Thymus (tissue), 11 donors: Measurements from ENCODE around the gene PODN. TPM values are rescaled to one million over a fixed set of nuclear protein-coding genes. Genes with fewer than 3 reads are reported as not detected.
A peak's percentile ranks its signal among the peaks of the same experiment; 100 is the strongest.

Source experiments
- DNase-seq, 9 donors: peaks; one replicate each; pipeline ENCODE4 v3.0.0-alpha.2; 2013; ENCODE audit warnings: low spot score in 9 of 9, low read depth in 6 of 9, missing footprints in 1 of 9
- H3K27ac ChIP-seq, 2 donors: one replicate each; pipeline ENCODE4 v1.5.1; 2013; ENCODE audit warnings: control low read depth in 1 of 2, low read depth in 1 of 2, low read length in 1 of 2, mild to moderate bottlenecking in 1 of 2, moderate library complexity in 1 of 2
- H3K27me3 ChIP-seq, 2 donors: one replicate each; pipeline ENCODE4 v1.5.1; 2013; ENCODE audit warnings: low read length in 1 of 2; ENCODE audit not compliant: control insufficient read depth in 2 of 2, insufficient read depth in 1 of 2
- H3K36me3 ChIP-seq, 2 donors: one replicate each; pipeline ENCODE4 v1.5.1; 2013; ENCODE audit warnings: low read length in 1 of 2, mild to moderate bottlenecking in 1 of 2, moderate library complexity in 1 of 2; ENCODE audit not compliant: control insufficient read depth in 2 of 2, insufficient read depth in 2 of 2
- H3K4me1 ChIP-seq, 2 donors: one replicate each; pipeline ENCODE4 v1.5.1; 2013; ENCODE audit warnings: low read length in 2 of 2; ENCODE audit not compliant: control insufficient read depth in 2 of 2, insufficient read depth in 2 of 2
- H3K4me3 ChIP-seq, 2 donors: one replicate each; pipeline ENCODE4 v1.5.1; 2013; ENCODE audit warnings: low read length in 2 of 2, control low read depth in 1 of 2, mild to moderate bottlenecking in 1 of 2
- H3K9me3 ChIP-seq, 2 donors: one replicate each; pipeline ENCODE4 v1.5.1; 2013; ENCODE audit warnings: low read length in 1 of 2, mild to moderate bottlenecking in 1 of 2; ENCODE audit not compliant: control insufficient read depth in 2 of 2, insufficient read depth in 1 of 2
- WGBS: extraction: QIAGEN DNeasy Blood & Tissue Kit; methylation state at CpG from one replicate; pipeline ENCODE4 v1.1.7; 2013; 5-methylcytosine and 5-hydroxymethylcytosine counted together
- polyA plus RNA-seq: library from polyadenylated mRNA; stranded (reverse); fragments of 200-250 nt; gene quantifications from one replicate; pipeline ENCODE4 v1.2.3, GENCODE V29; 2013
- total RNA-seq: library from RNA; stranded (reverse); fragments of 120-200 nt; gene quantifications from one replicate; pipeline ENCODE4 v1.2.4, GENCODE V29; 2013
- donor health status: healthy.

PODN gene
- total and polyA plus RNA-seq, 2 donors = 1.4 to 4.8 TPM

GRCh38 chr1:53082826-53083455 is 20.9 kb downstream of the PODN start:
- Histone ChIP-seq H3K27me3 (no peaks in the 10 kb centered on the region), H3K4me1 (peaks cover 0 to 9% of the 10 kb centered on the region in 2 donors), H3K27ac (no peak overlapping the region), H3K9me3 (no peaks in the 10 kb centered on the region), H3K4me3 (no peak overlapping the region), H3K36me3 (no peaks in the 10 kb centered on the region)
- peak in 1 of 9 donors; percentile 12 for DNase-seq
- 82% methylated on average over 13 of the region's 13 CpGs for WGBS

DNA sequence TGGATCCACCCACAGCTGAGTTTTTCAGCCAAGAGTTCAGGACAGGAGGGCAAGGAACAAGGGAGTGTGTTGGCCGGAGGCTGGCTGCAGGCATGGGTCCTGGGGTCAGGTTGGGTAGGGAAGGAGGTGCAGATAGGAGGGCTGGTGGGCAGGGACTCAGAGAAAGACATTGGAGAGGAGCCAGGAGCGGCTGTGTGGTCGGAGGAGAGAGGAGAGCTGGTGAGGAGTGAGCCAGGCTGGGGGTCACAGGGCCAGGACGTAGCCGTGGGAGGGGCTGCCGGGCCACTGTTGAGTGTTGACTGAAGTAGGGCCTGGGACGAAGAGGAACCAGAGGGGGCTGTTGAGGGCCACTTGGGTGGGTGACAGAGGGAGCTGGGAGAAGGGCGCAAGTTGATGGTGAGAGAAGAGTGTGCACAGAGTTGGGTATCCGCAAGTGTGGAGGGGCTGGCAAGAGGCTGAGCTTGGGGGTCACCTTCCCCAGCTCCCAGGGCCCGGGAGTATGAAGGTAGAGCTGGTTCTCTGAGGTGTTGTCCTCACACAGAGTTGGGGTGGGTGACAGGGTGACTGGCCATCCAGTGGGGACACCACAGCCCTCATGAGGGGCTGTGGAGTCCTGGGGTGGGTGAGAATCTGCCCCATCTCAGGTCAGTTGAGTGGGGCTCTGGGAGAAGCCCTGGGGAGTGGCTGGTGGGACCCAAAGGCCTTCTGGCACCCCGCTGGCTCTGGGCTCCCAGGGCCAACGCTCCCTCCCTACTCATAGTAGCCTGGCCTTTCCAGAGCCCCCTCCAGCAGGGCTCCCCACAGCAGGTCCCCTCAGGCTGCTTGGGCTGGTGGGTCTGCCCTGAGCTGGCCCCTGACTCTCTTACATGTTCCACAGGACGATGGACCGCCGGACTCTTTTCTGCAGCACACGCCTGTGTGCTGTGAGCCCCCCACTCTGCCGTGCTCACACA is 21.9 kb downstream of the PODN start:
- no peak overlapping the region for H3K4me3 ChIP-seq
- no peaks in the 10 kb centered on the region for H3K9me3 ChIP-seq
- H3K27me3 ChIP-seq = no peaks in the 10 kb centered on the region
- 91% methylated on average over 17 of the region's 17 CpGs for WGBS
- DNase-seq = no peak
- H3K36me3 ChIP-seq = no peaks in the 10 kb centered on the region
- peaks cover 0 to 9% of the 10 kb centered on the region in 2 donors for H3K4me1 ChIP-seq
- H3K27ac ChIP-seq = no peak overlapping the region

GRCh38 chr1:53084589-53084971 is 22.6 kb downstream of the PODN start:
- DNase-seq = no peak
- Histone ChIP-seq H3K27me3 (no peaks in the 10 kb centered on the region), H3K4me1 (peaks cover 0 to 9% of the 10 kb centered on the region in 2 donors), H3K4me3 (no peak overlapping the region), H3K27ac (no peak overlapping the region), H3K9me3 (no peaks in the 10 kb centered on the region), H3K36me3 (no peaks in the 10 kb centered on the region)
- WGBS = 96% methylated on average over 8 of the region's 8 CpGs

DNA sequence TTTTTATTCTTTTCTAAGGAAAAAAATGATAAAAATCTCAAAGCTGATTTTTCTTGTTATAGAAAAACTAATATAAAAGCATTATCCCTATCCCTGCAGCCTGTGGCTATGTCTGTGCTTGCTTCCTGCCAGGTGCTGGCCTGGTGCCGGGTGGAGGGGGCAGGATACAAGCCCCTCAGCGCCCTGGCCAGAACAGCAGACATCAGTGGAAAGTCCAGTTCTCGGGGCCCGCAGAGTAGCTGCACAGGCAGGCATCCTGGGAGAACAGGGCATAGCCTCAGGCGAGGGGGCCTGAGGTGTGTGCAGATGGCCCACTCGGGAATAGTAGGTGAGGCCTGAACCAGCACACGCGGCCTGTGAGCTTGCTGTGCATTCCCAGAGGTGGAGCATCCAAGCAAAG is 23.4 kb downstream of the PODN start:
- no peaks in the 10 kb centered on the region for H3K27me3 ChIP-seq
- no peak for DNase-seq
- peaks cover 0 to 9% of the 10 kb centered on the region in 2 donors for H3K4me1 ChIP-seq
- H3K36me3 ChIP-seq = no peaks in the 10 kb centered on the region
- H3K9me3 ChIP-seq = no peaks in the 10 kb centered on the region
- H3K27ac ChIP-seq = no peak overlapping the region
- no peak overlapping the region for H3K4me3 ChIP-seq
- 97% methylated on average over 8 of the region's 8 CpGs for WGBS

DNA sequence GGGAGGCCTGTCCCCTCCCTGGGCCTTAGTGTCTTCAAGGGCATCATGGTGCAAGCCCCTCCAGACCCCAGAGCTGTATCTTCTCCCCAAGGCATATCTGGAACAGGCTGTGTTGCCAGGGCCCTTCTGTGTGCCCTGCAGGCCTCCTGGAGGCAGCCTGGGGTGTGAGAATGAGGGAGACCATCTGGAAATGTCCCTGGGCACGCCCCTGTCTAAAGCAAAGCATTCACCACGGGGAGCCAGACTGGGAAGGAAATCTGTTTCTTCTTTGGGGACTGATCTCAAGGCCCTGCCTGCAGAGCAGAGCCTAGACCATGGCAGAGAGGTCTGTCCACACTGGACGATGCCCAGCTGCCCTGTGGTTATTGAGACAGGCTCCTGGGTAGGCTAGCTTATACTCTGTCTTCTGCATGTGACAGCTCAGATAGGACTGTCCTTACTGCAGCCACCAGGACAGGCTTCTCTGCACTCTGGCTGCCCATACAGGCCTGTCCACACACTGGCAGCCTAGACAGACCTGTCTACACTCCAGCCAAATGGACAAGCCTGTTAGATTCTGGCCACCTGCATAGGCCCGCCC is 24.6 kb downstream of the PODN start:
- no peak overlapping the region for H3K4me3 ChIP-seq
- H3K9me3 ChIP-seq = no peaks in the 10 kb centered on the region
- H3K36me3 ChIP-seq = no peaks in the 10 kb centered on the region
- no peak overlapping the region for H3K27ac ChIP-seq
- no peaks in the 10 kb centered on the region for H3K27me3 ChIP-seq
- 92% methylated on average over 4 of the region's 4 CpGs for WGBS
- H3K4me1 ChIP-seq = peaks cover 0 to 9% of the 10 kb centered on the region in 2 donors
- DNase-seq = no peak

- no peak for DNase-seq
- H3K4me1 ChIP-seq = peaks cover 0 to 9% of the 10 kb centered on the region in 2 donors
- 95% methylated on average over 27 of the region's 27 CpGs for WGBS
Observed at GRCh38 chr1:53087332-53088285, 25.6 kb downstream of the PODN start.

GRCh38 chr1:53088616-53089300 is 26.7 kb downstream of the PODN start:
- H3K27ac ChIP-seq = no peak overlapping the region

More at GRCh38 chr1:53087332-53088285, 25.6 kb downstream of the PODN start:
- Histone ChIP-seq H3K9me3 (no peaks in the 10 kb centered on the region), H3K4me3 (no peak overlapping the region), H3K27me3 (no peaks in the 10 kb centered on the region), H3K36me3 (no peaks in the 10 kb centered on the region), H3K27ac (no peak overlapping the region)

GRCh38 chr1:53089478-53090226 is 27.6 kb downstream of the PODN start:
- H3K4me3 ChIP-seq = no peak overlapping the region
- H3K27me3 ChIP-seq = no peaks in the 10 kb centered on the region
- no peak overlapping the region for H3K27ac ChIP-seq
- DNase-seq = no peak
- H3K4me1 ChIP-seq = no peaks in the 10 kb centered on the region
- H3K36me3 ChIP-seq = no peaks in the 10 kb centered on the region
- H3K9me3 ChIP-seq = no peaks in the 10 kb centered on the region
- 97% methylated on average over 11 of the region's 11 CpGs for WGBS

More at GRCh38 chr1:53088616-53089300, 26.7 kb downstream of the PODN start:
- H3K9me3 ChIP-seq = no peaks in the 10 kb centered on the region
- H3K4me3 ChIP-seq = no peak overlapping the region
- no peaks in the 10 kb centered on the region for H3K27me3 ChIP-seq
- no peaks in the 10 kb centered on the region for H3K4me1 ChIP-seq
- H3K36me3 ChIP-seq = no peaks in the 10 kb centered on the region
- WGBS = 96% methylated on average over 19 of the region's 19 CpGs
- no peak for DNase-seq
